Stimulated activated naive CD4-positive, alpha-beta T cell (primary cell): ENCODE measurements around the gene AVP.
"Not testable (repeated sequence)": the region's sequence is repeated elsewhere in the genome, so short reads cannot be mapped to it uniquely, and the experiment has no call there.

ENCODE experiments used
- DNase-seq, 6 experiments: peaks; one replicate each; lab custom pipeline; 2025; lab: John Stamatoyannopoulos, UW

AVP gene

GRCh38 chr20:3082955-3083952, 1.3 kb downstream of the AVP start:
- peak in 2 of 6 experiments; percentile 25 to 31 for DNase-seq

GRCh38 chr20:3082306-3082951, 2.1 kb downstream of the AVP start:
- peak in 2 of 6 experiments; percentile 25 to 46 for DNase-seq

- DNase-seq, result no peak
Measured at GRCh38 chr20:3081641-3082040, 2.9 kb downstream of the AVP start.

- DNase-seq, result no peak
Measured at GRCh38 chr20:3080939-3081388, 3.6 kb downstream of the AVP start.

- DNase-seq, result peak in 4 of 6 experiments; percentile 17 to 58 (median 53)
Measured at GRCh38 chr20:3077618-3078134, 6.8 kb downstream of the AVP start.

- not testable (repeated sequence) for DNase-seq
Measured at GRCh38 chr20:3075315-3075714, 9.2 kb downstream of the AVP start.

- DNase-seq, result no peak
Measured at GRCh38 chr20:3074812-3075211, 9.7 kb downstream of the AVP start.

- DNase-seq, result not testable (repeated sequence)
Measured at GRCh38 chr20:3073251-3073643, 11.3 kb downstream of the AVP start.

- no peak for DNase-seq
Measured at GRCh38 chr20:3072530-3073250, 11.8 kb downstream of the AVP start.

GRCh38 chr20:3071610-3072529, 12.7 kb downstream of the AVP start, which contains the start of gene OXT:
Gene OXT, plus strand, starts transcription at chr20:3071620. Its CDS starts 36 bp downstream, at chr20:3071656.
- DNase-seq, result peak; percentile 64 to 73 (median 70)

- no peak for DNase-seq
Measured at GRCh38 chr20:3071266-3071609, 13.3 kb downstream of the AVP start.

- DNase-seq, result no peak
Measured at GRCh38 chr20:3070725-3071124, 13.8 kb downstream of the AVP start.

- peak; percentile 35 to 66 (median 44) for DNase-seq
Measured at GRCh38 chr20:3068986-3069900, 15.3 kb downstream of the AVP start.

GRCh38 chr20:3068075-3068474, 16.4 kb downstream of the AVP start:
- no peak for DNase-seq

GRCh38 chr20:3067139-3068014, 17.1 kb downstream of the AVP start:
- no peak for DNase-seq

GRCh38 chr20:3064119-3064518, 20.4 kb downstream of the AVP start:
- DNase-seq, result not testable (repeated sequence)

GRCh38 chr20:3059489-3059888, 25.0 kb downstream of the AVP start:
- DNase-seq, result no peak

- no peak for DNase-seq
Measured at GRCh38 chr20:3051385-3052019, 33.0 kb downstream of the AVP start.
